Mesenteric fat pad (tissue), 1 donor: ENCODE measurements around the gene COL5A1. TPM values are rescaled to one million over a fixed set of nuclear protein-coding genes. Genes with fewer than 3 reads are reported as not detected.

Source experiments
- DNase-seq: peaks from one replicate; pipeline ENCODE4 v3.0.0-alpha.2; 2020; ENCODE audit warnings: low spot score
- long read RNA-seq: library from polyadenylated mRNA; unstranded; transcript quantifications from one replicate; pipeline ENCODE4 v2.0.0, GENCODE V29; 2020
- total RNA-seq: library from RNA; stranded (reverse); fragmentation: NEBNext Ultra II Directional; extraction: Animal tissue kit (Norgen Biotek cat#: 25700); gene quantifications from one replicate; pipeline ENCODE4 v1.2.1, GENCODE V29; 2021
- donor health status: DM: yes; HTN: yes; CAD: no.

COL5A1 gene
- total RNA-seq: 84.7 TPM
- long read RNA-seq, partial matches to known transcripts: 106 of 127 reads
- long read RNA-seq, other reads (novel, unspliced or antisense): 21 of 127 reads

GRCh38 chr9:134641173-134641989, at the start of gene COL5A1:
COL5A1 (plus strand) TSS chr9:134641803; CDS start chr9:134642188, 385 bp downstream.
- DNase-seq: peak; percentile 94

DNA sequence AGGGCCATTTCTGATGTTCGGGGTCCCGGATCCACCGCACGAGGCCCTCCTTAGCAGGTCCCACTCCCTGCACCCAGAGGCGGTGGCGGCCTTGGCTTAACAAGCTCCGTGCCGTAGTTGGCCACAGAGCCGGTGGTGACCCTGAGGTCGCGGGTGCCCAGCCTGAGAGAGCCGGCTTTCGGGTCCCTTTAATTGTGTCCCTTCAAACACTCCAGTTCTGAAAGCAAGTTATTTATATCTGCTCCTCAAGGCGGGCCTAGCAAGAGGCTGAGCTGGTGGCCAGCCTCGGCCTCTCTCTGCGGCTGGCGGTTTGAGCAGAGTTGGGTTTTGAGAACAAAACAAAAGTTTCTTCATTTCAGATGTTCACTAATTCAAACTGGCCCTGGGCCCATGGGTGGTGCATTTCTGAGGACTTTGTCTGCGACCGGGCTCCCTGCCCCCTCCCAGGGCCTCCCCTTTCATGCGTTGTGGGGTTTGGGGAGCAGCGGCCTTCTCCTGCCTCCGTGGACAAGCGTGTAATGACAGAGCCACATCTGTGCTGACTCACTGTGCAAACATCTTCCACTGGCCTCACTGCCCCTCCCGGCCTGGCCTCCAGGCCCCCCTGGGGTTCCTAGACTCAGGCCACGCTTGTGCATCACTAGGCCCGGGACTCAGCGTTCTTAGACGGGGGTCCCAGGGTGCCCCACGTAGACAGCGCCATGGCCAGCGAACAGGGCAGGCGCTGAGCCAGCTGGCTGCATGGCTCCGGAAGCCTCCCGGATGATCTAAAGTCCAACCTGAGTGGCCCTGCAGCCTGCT, 49.4 kb upstream of the COL5A1 start:
- peak; percentile 90 for DNase-seq

DNA sequence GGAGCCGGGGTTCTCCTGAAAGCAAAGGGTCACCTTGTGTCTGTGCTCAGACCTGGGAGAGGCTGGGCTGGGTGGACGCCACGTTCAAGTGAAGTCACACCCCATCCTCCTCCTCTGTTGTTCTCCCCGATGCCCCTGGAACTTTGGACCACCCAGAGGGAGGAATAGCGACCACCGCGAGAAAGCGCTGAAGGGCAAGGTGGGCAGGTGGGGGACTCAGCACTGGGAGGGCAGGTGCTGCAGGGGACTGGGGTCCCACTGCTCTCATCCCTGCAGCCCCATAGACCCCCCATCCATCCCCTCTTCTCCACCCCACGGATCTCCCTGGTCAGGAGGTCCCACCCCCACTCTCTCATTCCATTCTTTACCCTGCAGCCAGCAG, 48.8 kb upstream of the COL5A1 start:
- no peak for DNase-seq

- DNase-seq: peak; percentile 82
Measured at GRCh38 chr9:134593286-134594077, 48.1 kb upstream of the COL5A1 start.

DNA sequence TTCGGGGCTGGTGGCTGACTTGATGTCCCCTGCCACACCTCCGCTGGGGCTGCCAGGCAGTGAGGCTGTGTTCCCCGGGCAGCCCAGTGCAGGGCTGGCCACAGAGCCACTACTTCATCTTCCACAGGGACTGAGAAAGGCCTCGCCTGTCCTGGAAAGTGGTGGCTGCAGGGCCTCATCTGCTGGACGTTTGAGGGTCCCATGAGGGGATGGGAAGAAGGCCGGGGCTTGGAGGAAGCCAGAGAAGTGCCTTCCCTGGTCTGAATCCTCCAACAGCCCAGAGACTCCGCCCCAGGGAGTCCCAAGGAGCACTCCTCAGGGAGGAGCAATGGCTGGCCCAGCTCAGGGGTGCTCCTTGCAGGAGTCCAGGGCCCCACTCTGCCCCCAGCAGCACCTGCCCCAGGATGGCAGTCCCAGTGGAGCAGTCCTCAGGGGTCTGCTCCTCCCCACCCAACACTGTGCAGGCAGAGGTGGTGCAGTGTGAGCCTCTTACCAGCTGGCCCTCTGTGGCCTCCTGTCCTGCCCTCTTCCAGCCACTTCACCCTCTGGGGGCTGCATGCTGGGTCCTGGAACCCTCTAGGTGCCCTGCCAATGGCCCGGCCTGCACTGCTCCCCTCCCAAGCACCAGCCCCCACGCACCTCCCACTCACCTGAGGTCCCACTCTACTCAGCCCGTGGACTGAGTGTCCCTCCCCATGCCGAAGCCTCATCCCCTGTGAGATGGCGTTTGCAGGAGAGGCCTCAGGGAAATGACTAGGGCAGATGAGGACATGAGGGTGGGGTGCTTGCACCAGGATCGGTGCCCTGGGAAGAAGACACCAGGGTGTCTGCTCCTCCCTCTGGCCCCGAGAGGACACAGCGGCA, 47.3 kb upstream of the COL5A1 start:
- peak; percentile 78 for DNase-seq

DNA sequence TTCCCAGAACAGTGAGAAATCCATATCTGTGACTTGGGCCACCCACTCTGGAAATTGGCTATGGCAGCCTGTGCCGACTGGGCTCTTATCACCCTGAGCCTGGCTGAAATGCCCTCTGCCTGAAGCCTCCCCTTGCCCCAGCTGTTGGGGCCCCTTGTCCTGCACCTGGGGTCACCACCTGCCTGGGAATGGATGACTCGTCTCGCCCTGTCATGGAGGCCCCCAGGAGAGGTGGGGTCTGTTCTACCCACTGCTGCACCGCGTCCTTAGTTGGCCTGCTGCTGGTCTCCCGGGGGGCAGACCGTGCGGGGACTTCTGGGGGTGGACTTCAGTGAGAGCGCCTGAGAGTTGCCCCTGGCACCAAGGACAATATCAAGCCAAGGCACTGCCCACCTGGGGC, 46.6 kb upstream of the COL5A1 start:
- DNase-seq: peak; percentile 74

- peak; percentile 85 for DNase-seq
Measured at GRCh38 chr9:134597041-134597913, 44.3 kb upstream of the COL5A1 start.

GRCh38 chr9:134597957-134598883, 43.4 kb upstream of the COL5A1 start:
- DNase-seq: peak; percentile 80

DNA sequence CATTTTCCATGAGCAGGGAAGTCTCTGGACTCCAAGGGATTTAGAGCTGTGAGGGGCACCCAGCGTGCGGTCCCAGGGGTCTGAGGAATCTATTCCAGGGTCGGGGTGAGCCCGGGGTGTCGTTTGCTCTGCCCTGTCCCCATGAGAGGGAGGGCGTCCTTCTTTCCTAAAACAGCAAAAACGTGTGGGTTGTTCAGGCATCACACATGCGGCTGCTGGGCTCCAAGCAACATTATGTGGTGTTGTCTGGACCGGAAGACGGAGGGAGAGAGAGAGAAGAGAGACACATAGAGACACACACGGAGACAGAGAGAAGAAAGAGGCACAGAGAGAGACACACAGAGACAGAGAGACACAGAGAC, 42.7 kb upstream of the COL5A1 start:
- DNase-seq: no peak

- DNase-seq: peak; percentile 30
Measured at GRCh38 chr9:134600371-134600770, 41.2 kb upstream of the COL5A1 start.

GRCh38 chr9:134600836-134601638, 40.6 kb upstream of the COL5A1 start:
- peak; percentile 73 for DNase-seq

DNA sequence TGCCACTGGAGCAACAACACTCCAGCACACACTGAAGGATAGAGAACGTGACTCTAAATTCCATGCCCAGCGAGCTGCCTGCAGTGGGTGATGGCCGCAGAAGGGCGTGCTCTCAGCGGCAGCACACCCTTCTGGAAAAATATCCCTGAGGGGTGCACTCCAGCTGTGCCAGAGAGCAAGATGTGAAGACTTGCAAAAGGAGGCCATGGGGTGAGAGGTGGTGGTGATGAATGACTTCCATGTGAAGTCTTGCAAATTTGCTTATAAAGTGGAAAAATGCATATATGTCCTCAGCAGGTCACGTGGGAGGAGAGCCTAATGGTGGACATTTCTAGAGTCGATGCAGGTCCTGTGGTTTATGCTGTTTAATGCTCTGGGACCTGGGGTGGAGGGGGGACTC, 39.8 kb upstream of the COL5A1 start:
- peak; percentile 82 for DNase-seq

- DNase-seq: peak; percentile 84
Measured at GRCh38 chr9:134602547-134603362, 38.8 kb upstream of the COL5A1 start.

GRCh38 chr9:134604834-134605233, 36.8 kb upstream of the COL5A1 start:
- DNase-seq: peak; percentile 72

GRCh38 chr9:134605351-134605965, 36.1 kb upstream of the COL5A1 start:
- peak; percentile 81 for DNase-seq

- DNase-seq: no peak
Measured at GRCh38 chr9:134605966-134606357, 35.6 kb upstream of the COL5A1 start.
